GM23338 (cell line): ENCODE data around the gene LAMB1. TPM values are rescaled to one million over a fixed set of nuclear protein-coding genes. Genes with fewer than 3 reads are reported as not detected.

Experiments
- ATAC-seq: fragments of 200-7000 bp; cut with Tn5 transposase; 3 replicates; pipeline ENCODE4 v1.9.1; 2020
- DNase-seq: peaks from one replicate; pipeline ENCODE4 v3.0.0-alpha.2; 2015; ENCODE audit warnings: low spot score
- H2AFZ ChIP-seq: fragments of 200-600 bp; sonication (generic); 2 replicates; pipeline ENCODE4 v1.8.0; 2016; ENCODE audit warnings: antibody characterized with exemption, mild to moderate bottlenecking, moderate library complexity
- H3F3A ChIP-seq: fragments of 200-600 bp; sonication (generic); replicated peaks from 2 replicates; pipeline ENCODE4 v1.8.0; 2017; ENCODE audit warnings: antibody characterized with exemption, mixed run types, low read depth
- H3K27ac ChIP-seq: fragments of 200-600 bp; sonication (generic); 2 replicates; pipeline ENCODE4 v1.6.1; 2016; ENCODE audit warnings: low read depth
- H3K27me3 ChIP-seq: fragments of 200-600 bp; sonication (generic); 2 replicates; pipeline ENCODE4 v1.8.0; 2016; ENCODE audit warnings: mild to moderate bottlenecking, mixed run types, moderate library complexity; ENCODE audit not compliant: insufficient read depth
- H3K36me3 ChIP-seq: fragments of 200-600 bp; sonication (generic); 2 replicates; pipeline ENCODE4 v1.8.0; 2016; ENCODE audit warnings: mild to moderate bottlenecking; ENCODE audit not compliant: insufficient read depth
- H3K4me1 ChIP-seq: fragments of 200-600 bp; sonication (generic); 2 replicates; pipeline ENCODE4 v1.8.0; 2016; ENCODE audit warnings: mild to moderate bottlenecking, moderate library complexity; ENCODE audit not compliant: insufficient read depth
- H3K4me2 ChIP-seq: fragments of 200-600 bp; sonication (generic); 2 replicates; pipeline ENCODE4 v1.7.1; 2017; ENCODE audit warnings: mixed run types
- H3K4me3 ChIP-seq: fragments of 200-600 bp; sonication (generic); 2 replicates; pipeline ENCODE4 v1.6.1; 2016; ENCODE audit warnings: mixed run types
- H3K79me2 ChIP-seq: fragments of 200-600 bp; sonication (generic); replicated peaks from 2 replicates; pipeline ENCODE4 v1.8.0; 2017; ENCODE audit warnings: mild to moderate bottlenecking; ENCODE audit not compliant: insufficient read depth
- H3K9me2 ChIP-seq: fragments of 200-600 bp; sonication (generic); 2 replicates; pipeline ENCODE4 v1.8.0; 2017; ENCODE audit not compliant: insufficient read depth
- H4K20me1 ChIP-seq: fragments of 200-600 bp; sonication (generic); replicated peaks from 2 replicates; pipeline ENCODE4 v1.8.0; 2017; ENCODE audit warnings: mild to moderate bottlenecking; ENCODE audit not compliant: insufficient read depth
- H3K27ac Mint-ChIP-seq: 2 replicates; pipeline ENCODE4 v1.8.0; 2020; ENCODE audit warnings: inconsistent platforms, mild to moderate bottlenecking, moderate library complexity, mixed read lengths
- H3K27me3 Mint-ChIP-seq: 3 replicates; pipeline ENCODE4 v1.8.0; 2022; ENCODE audit warnings: low read depth, mild to moderate bottlenecking, moderate library complexity, mixed read lengths, inconsistent platforms; ENCODE audit not compliant: insufficient read depth, poor library complexity
- H3K36me3 Mint-ChIP-seq: 3 replicates; pipeline ENCODE4 v1.8.0; 2021; ENCODE audit warnings: low read depth, mild to moderate bottlenecking, inconsistent platforms, moderate library complexity, mixed read lengths
- H3K4me1 Mint-ChIP-seq: 3 replicates; pipeline ENCODE4 v1.8.0; 2020; ENCODE audit warnings: mild to moderate bottlenecking, inconsistent platforms, mixed read lengths
- H3K4me3 Mint-ChIP-seq: 3 replicates; pipeline ENCODE4 v1.8.0; 2021; ENCODE audit warnings: moderate library complexity, mild to moderate bottlenecking, inconsistent platforms, mixed read lengths
- H3K9me3 Mint-ChIP-seq: 3 replicates; pipeline ENCODE4 v1.8.0; 2020; ENCODE audit warnings: moderate library complexity, mild to moderate bottlenecking, inconsistent platforms, mixed read lengths
- CREB1 ChIP-seq: fragments of 250-450 bp; sonication (Bioruptor Pico); IDR thresholded peaks from 2 replicates; pipeline ENCODE4 v1.5.0; 2020; ENCODE audit warnings: low read depth, mild to moderate bottlenecking, moderate library complexity
- CTCF ChIP-seq, 2 experiments: fragments of 200-600 bp in 1 of 2; sonication (generic) in 1 of 2; conservative IDR thresholded peaks; 2 replicates each; pipeline versions ENCODE4 v1.5.1 to v1.6.1; 2016 to 2017; ENCODE audit warnings: antibody characterized with exemption in 2 of 2, low read depth in 2 of 2, mild to moderate bottlenecking in 2 of 2, moderate library complexity in 1 of 2
- ETS1 ChIP-seq: IDR thresholded peaks from 2 replicates; pipeline ENCODE4 v1.6.1; 2016; ENCODE audit warnings: antibody characterized with exemption
- EZH2 ChIP-seq: fragments of 200-600 bp; sonication (generic); IDR thresholded peaks from one replicate; pipeline ENCODE4 v1.8.0; 2017; ENCODE audit warnings: antibody characterized with exemption, mild to moderate bottlenecking, low read depth; ENCODE audit not compliant: unreplicated experiment
- EZH2phosphoT487 ChIP-seq: fragments of 200-600 bp; sonication (generic); IDR thresholded peaks from one replicate; pipeline ENCODE4 v1.8.1; 2018; ENCODE audit warnings: antibody characterized with exemption; ENCODE audit not compliant: unreplicated experiment
- JUNB ChIP-seq: IDR thresholded peaks from one replicate; pipeline ENCODE4 v1.6.1; 2016; ENCODE audit warnings: antibody characterized with exemption; ENCODE audit not compliant: unreplicated experiment
- NANOG ChIP-seq: IDR thresholded peaks from 2 replicates; pipeline ENCODE4 v1.6.1; 2016; ENCODE audit warnings: antibody characterized with exemption, borderline replicate concordance
- POLR2AphosphoS5 ChIP-seq: IDR thresholded peaks from 2 replicates; pipeline ENCODE4 v1.6.1; 2016; ENCODE audit warnings: antibody characterized with exemption, low read depth
- REST ChIP-seq: IDR thresholded peaks from one replicate; pipeline ENCODE4 v1.6.1; 2018; ENCODE audit warnings: antibody characterized with exemption; ENCODE audit not compliant: unreplicated experiment
- STAT1 ChIP-seq: IDR thresholded peaks from one replicate; pipeline ENCODE4 v1.6.1; 2016; ENCODE audit warnings: antibody characterized with exemption; ENCODE audit not compliant: unreplicated experiment
- ZNF114 ChIP-seq: fragments of 250-450 bp; sonication (Bioruptor Pico); IDR thresholded peaks from 2 replicates; pipeline ENCODE4 v1.5.0; 2020; ENCODE audit warnings: mild to moderate bottlenecking, moderate library complexity
- ZNF331 ChIP-seq: fragments of 250-450 bp; sonication (Bioruptor Pico); IDR thresholded peaks from 2 replicates; pipeline ENCODE4 v1.5.0; 2020; ENCODE audit warnings: low read depth, mild to moderate bottlenecking, moderate library complexity
- ZNF462 ChIP-seq: fragments of 250-450 bp; sonication (Bioruptor Pico); IDR thresholded peaks from 2 replicates; pipeline ENCODE4 v1.5.0; 2020; ENCODE audit warnings: mild to moderate bottlenecking, moderate library complexity
- polyA plus RNA-seq: library from polyadenylated mRNA; unstranded; fragments of >200 nt; fragmentation: Nextera tagmentation; extraction: Ambion mirVana; gene quantifications from 2 replicates; pipeline ENCODE4 v1.2.1, GENCODE V29; 2016
- total RNA-seq: library from RNA; depleted of rRNA; stranded (reverse); fragments of >200 nt; shearing (Covaris generic); gene quantifications from 2 replicates; pipeline ENCODE4 v1.2.3, GENCODE V29; 2014

LAMB1 gene
- total and polyA plus RNA-seq, 2 experiments from 2014 or later: 53.5 to 57.8 TPM

GRCh38 chr7:108026116-108026515 lies 23.2 kb upstream of the LAMB1 start:
- H3K27ac ChIP-seq: no peak overlapping the region
- Mint-ChIP-seq H3K4me1 (peaks cover 5% of the 10 kb centered on the region; the same call in 1 of the 3 replicates), H3K4me3 (no peak overlapping the region), H3K27me3 (no peaks in the 10 kb centered on the region), H3K36me3 (no peaks in the 10 kb centered on the region), H3K27ac (no peak overlapping the region), H3K9me3 (no peaks in the 10 kb centered on the region)
- H3K9me2 ChIP-seq: no peaks in the 10 kb centered on the region
- no peaks in the 10 kb centered on the region for H3F3A ChIP-seq
- H3K79me2 ChIP-seq: no peaks in the 10 kb centered on the region
- no peaks in the 10 kb centered on the region for H3K27me3 ChIP-seq
- H4K20me1 ChIP-seq: no peaks in the 10 kb centered on the region
- TF ChIP-seq REST (no peak), JUNB (no peak), CTCF (conservative IDR thresholded peaks at IDR 0.05; ENCODE audit: low read depth in 2 of 2) (no peak), EZH2 (no peak), STAT1 (no peak), ETS1 (no peak), EZH2phosphoT487 (no peak), ZNF114 (CRISPR knock-in tag) (no peak), ZNF462 (CRISPR knock-in tag) (no peak), CREB1 (CRISPR knock-in tag) (no peak), ZNF331 (no peak), POLR2AphosphoS5 (no peak), NANOG (no peak)
- H3K4me2 ChIP-seq: no peak overlapping the region
- H3K36me3 ChIP-seq: no peaks in the 10 kb centered on the region
- ATAC-seq (no peak), DNase-seq (no peak)
- no peak overlapping the region for H3K4me3 ChIP-seq
- no peaks in the 10 kb centered on the region for H3K4me1 ChIP-seq
- H2AFZ ChIP-seq: no peak overlapping the region
